ENCODE results near the gene DCAF6.

The DCAF6 gene

GRCh38 chr1:168084396-168085231, 148.1 kb downstream of the DCAF6 start:
- no peak overlapping the region for H3K27ac ChIP-seq (replicated peaks)
- H3K4me3 ChIP-seq (replicated peaks; ENCODE audit: insufficient read depth, low read length), result no peak overlapping the region
- TF ChIP-seq CTCF (IDR thresholded peaks at IDR 0.05; ENCODE audit: insufficient read depth, low read length) (peak; percentile 91), GABPA (IDR thresholded peaks at IDR 0.05; ENCODE audit: low read depth) (no peak), POLR2AphosphoS5 (IDR thresholded peaks at IDR 0.05; ENCODE audit: low read depth) (no peak), SPI1 (IDR thresholded peaks at IDR 0.05; ENCODE audit: borderline replicate concordance, low read depth) (peak; percentile 53; the same call in 1 of the 2 replicates)
- H3K27me3 ChIP-seq (ENCODE audit: insufficient read depth, poor library complexity, severe bottlenecking), result no peaks in the 10 kb centered on the region
- DNase-seq (ENCODE audit: low read depth in 1 of 2, low spot score in 1 of 2), result peak; percentile 55 to 69

DNA sequence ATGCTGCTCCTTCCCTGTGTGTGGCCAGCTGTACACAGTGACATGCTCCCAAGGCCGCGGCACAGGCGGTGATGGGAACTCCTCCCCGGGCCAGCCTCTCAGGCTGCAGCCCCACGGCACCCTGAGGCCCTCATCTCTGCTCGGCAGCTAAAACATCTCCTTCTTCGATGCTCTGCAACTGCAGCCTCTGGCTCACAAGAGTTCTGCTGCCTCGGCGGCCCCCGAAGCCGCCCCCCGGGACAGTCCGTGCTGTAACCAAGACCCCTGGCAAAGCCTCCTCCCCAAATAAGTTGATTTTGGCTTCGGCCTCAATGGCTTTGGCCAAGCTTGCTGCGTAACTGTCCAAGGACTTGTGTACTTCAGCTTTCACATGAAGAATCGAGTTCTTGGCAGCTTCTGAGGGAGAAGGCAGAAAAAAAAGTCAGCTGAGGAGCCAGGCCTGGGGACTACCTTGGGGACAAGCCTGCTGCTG, 149.0 kb downstream of the DCAF6 start:
- no peak overlapping the region for H3K4me3 ChIP-seq (replicated peaks; ENCODE audit: insufficient read depth, low read length)
- TF ChIP-seq GABPA (IDR thresholded peaks at IDR 0.05; ENCODE audit: low read depth) (no peak), REST (IDR thresholded peaks at IDR 0.05; ENCODE audit: insufficient replicate concordance, low read depth) (no peak), POLR2AphosphoS5 (IDR thresholded peaks at IDR 0.05; ENCODE audit: low read depth) (no peak), SPI1 (IDR thresholded peaks at IDR 0.05; ENCODE audit: borderline replicate concordance, low read depth) (no peak), CTCF (IDR thresholded peaks at IDR 0.05; ENCODE audit: insufficient read depth, low read length) (no peak)
- H3K27ac ChIP-seq (replicated peaks), result no peak overlapping the region
- no peak for DNase-seq (ENCODE audit: low read depth in 1 of 2, low spot score in 1 of 2)
- H3K27me3 ChIP-seq (ENCODE audit: insufficient read depth, poor library complexity, severe bottlenecking), result no peaks in the 10 kb centered on the region

DNA sequence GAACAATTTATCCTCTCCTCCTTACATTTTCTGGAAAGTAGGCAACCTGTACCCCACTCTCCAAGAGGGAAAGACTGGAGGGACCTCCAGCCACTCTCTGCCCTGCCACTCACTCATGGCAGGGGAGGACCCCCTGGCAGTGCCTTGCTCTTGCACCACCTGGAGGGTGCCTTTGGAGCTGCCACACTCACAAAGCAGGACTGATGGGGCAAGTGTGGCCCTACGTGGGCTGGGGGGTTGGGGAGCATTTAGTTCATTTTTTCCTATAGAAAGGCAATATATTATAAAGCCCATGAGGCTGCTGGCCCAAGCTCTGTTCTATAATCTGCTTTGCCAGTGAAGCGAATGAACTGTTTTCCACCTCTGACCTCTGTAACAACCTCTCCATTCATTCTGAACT, 150.0 kb downstream of the DCAF6 start:
- TF ChIP-seq POLR2AphosphoS5 (IDR thresholded peaks at IDR 0.05; ENCODE audit: low read depth) (no peak), SPI1 (IDR thresholded peaks at IDR 0.05; ENCODE audit: borderline replicate concordance, low read depth) (no peak), REST (IDR thresholded peaks at IDR 0.05; ENCODE audit: insufficient replicate concordance, low read depth) (no peak)
- no peak for DNase-seq (ENCODE audit: low read depth in 1 of 2, low spot score in 1 of 2)
- no peak overlapping the region for H3K4me3 ChIP-seq (replicated peaks; ENCODE audit: insufficient read depth, low read length)
- no peaks in the 10 kb centered on the region for H3K27me3 ChIP-seq (ENCODE audit: insufficient read depth, poor library complexity, severe bottlenecking)
- no peak overlapping the region for H3K27ac ChIP-seq (replicated peaks)

- no peak for DNase-seq (ENCODE audit: low read depth in 1 of 2, low spot score in 1 of 2)
- no peaks in the 10 kb centered on the region for H3K27me3 ChIP-seq (ENCODE audit: insufficient read depth, poor library complexity, severe bottlenecking)
- TF ChIP-seq REST (IDR thresholded peaks at IDR 0.05; ENCODE audit: insufficient replicate concordance, low read depth) (no peak), POLR2AphosphoS5 (IDR thresholded peaks at IDR 0.05; ENCODE audit: low read depth) (no peak), SPI1 (IDR thresholded peaks at IDR 0.05; ENCODE audit: borderline replicate concordance, low read depth) (no peak), GABPA (IDR thresholded peaks at IDR 0.05; ENCODE audit: low read depth) (no peak), CTCF (IDR thresholded peaks at IDR 0.05; ENCODE audit: insufficient read depth, low read length) (no peak)
- no peak overlapping the region for H3K27ac ChIP-seq (replicated peaks)
- no peak overlapping the region for H3K4me3 ChIP-seq (replicated peaks; ENCODE audit: insufficient read depth, low read length)
Observed at GRCh38 chr1:168087696-168088095, 151.2 kb downstream of the DCAF6 start.
